ENCODE data around the gene L3MBTL2.

The L3MBTL2 gene

GRCh38 chr22:41280854-41281253, 75.7 kb downstream of the L3MBTL2 start:
- no peak for DNase-seq

Data from CD4-positive, alpha-beta T cell treated with Interleukin-4 for 4 hours (primary cell).